ENCODE measurements around the gene NOS1AP.
"Not testable (repeated sequence)": the region's sequence is repeated elsewhere in the genome, so short reads cannot be mapped to it uniquely, and the experiment has no call there.

Gene NOS1AP

DNA sequence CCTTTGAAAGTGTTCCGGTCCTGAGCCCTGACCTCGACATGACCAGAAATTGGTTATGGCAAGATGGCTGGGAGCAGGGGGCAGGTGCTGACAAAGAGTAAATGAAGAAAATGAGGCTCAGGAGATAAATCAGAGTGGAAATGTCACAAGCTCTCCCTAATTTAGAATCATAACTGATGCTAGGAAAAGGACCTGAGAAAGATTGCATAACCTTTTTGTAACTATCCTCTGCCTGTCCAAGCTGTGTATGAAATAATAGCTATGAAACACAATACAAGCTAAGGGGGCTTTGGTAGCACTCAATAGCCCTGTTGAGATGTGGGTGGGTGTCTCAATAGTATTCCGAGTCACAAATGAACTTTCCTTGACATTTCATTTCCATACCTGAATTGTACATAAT lies 12.9 kb upstream of the NOS1AP start:
- no peaks in the 10 kb centered on the region for H3K27me3 ChIP-seq (ENCODE audit: insufficient read depth, low read length, poor library complexity)
- no peaks in the 10 kb centered on the region for H3K36me3 ChIP-seq (ENCODE audit: control insufficient read depth, insufficient read depth, low read length)
- no peak overlapping the region for H3K4ac ChIP-seq (ENCODE audit: low read depth, low read length)
- no peak overlapping the region for H4K5ac ChIP-seq (ENCODE audit: low read length)
- no peak overlapping the region for H2AK5ac ChIP-seq (ENCODE audit: low read length)
- no CpG with 5 or more reads among the region's 3 CpGs for whole genome bisulfite sequencing (ENCODE audit: extremely low coverage, insufficient coverage, low lambda C conversion rate)
- no peak for DNase-seq
- H3K23ac ChIP-seq (ENCODE audit: low read length) = no peak overlapping the region
- H3K4me2 ChIP-seq (ENCODE audit: low read length) = no peak overlapping the region
- no peaks in the 10 kb centered on the region for H3K4me1 ChIP-seq (ENCODE audit: control insufficient read depth, low read depth, low read length)
- H3K9ac ChIP-seq (ENCODE audit: low read length) = no peak overlapping the region
- H3K18ac ChIP-seq (ENCODE audit: low read length) = no peak overlapping the region
- no peak overlapping the region for H3K56ac ChIP-seq (ENCODE audit: low read length)
- no peaks in the 10 kb centered on the region for H3K79me2 ChIP-seq (ENCODE audit: control insufficient read depth, insufficient read depth, low read length)
- H3K4me3 ChIP-seq (ENCODE audit: low read length) = no peak overlapping the region
- no peak overlapping the region for H3K27ac ChIP-seq (ENCODE audit: low read depth, low read length)
- no peaks in the 10 kb centered on the region for H3K79me1 ChIP-seq (ENCODE audit: low read length)
- H4K8ac ChIP-seq (ENCODE audit: low read depth, low read length) = no peak overlapping the region
- H2BK120ac ChIP-seq (ENCODE audit: low read depth, low read length) = no peak overlapping the region
- no peak overlapping the region for H2BK15ac ChIP-seq (replicated peaks; ENCODE audit: low read depth)
- H2BK5ac ChIP-seq (ENCODE audit: low read length) = no peak overlapping the region

DNA sequence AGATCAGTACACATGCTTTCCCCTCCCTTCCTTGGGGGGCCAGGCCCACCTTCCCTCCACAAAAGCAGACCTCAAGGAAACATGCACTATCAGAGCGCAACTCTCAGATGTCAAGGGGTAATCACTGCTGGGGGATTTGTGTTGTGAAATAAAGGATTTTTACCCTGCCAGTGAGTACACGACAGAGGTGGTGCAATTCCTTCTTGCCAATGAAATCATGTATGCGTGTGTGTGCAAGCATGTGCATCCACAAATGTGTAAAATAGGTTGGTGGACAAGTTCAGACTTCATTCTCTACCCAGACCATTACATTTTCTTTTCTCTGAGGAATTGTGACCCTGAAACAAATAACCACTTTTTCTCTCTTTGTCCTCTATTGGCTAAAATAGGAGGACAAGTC lies 9.8 kb upstream of the NOS1AP start:
- no CpG with 5 or more reads among the region's 3 CpGs for WGBS (ENCODE audit: extremely low coverage, insufficient coverage, low lambda C conversion rate)
- H3K79me1 ChIP-seq (ENCODE audit: low read length) = no peaks in the 10 kb centered on the region
- no peak overlapping the region for H3K4me2 ChIP-seq (ENCODE audit: low read length)
- no peaks in the 10 kb centered on the region for H3K4me1 ChIP-seq (ENCODE audit: control insufficient read depth, low read depth, low read length)
- no peaks in the 10 kb centered on the region for H3K36me3 ChIP-seq (ENCODE audit: control insufficient read depth, insufficient read depth, low read length)
- no peak for DNase-seq
- H3K27me3 ChIP-seq (ENCODE audit: insufficient read depth, low read length, poor library complexity) = no peaks in the 10 kb centered on the region
- no peak overlapping the region for H2BK5ac ChIP-seq (ENCODE audit: low read length)
- H3K56ac ChIP-seq (ENCODE audit: low read length) = no peak overlapping the region
- no peak overlapping the region for H2BK15ac ChIP-seq (replicated peaks; ENCODE audit: low read depth)
- H3K18ac ChIP-seq (ENCODE audit: low read length) = no peak overlapping the region
- peak overlapping the region; percentile 32 for H3K23ac ChIP-seq (ENCODE audit: low read length)
- H2AK5ac ChIP-seq (ENCODE audit: low read length) = no peak overlapping the region
- H4K8ac ChIP-seq (ENCODE audit: low read depth, low read length) = no peak overlapping the region
- H2BK120ac ChIP-seq (ENCODE audit: low read depth, low read length) = no peak overlapping the region
- H3K4ac ChIP-seq (ENCODE audit: low read depth, low read length) = no peak overlapping the region
- no peak overlapping the region for H3K4me3 ChIP-seq (ENCODE audit: low read length)
- H4K5ac ChIP-seq (ENCODE audit: low read length) = no peak overlapping the region
- no peak overlapping the region for H3K27ac ChIP-seq (ENCODE audit: low read depth, low read length)
- no peaks in the 10 kb centered on the region for H3K79me2 ChIP-seq (ENCODE audit: control insufficient read depth, insufficient read depth, low read length)
- no peak overlapping the region for H3K9ac ChIP-seq (ENCODE audit: low read length)

DNA sequence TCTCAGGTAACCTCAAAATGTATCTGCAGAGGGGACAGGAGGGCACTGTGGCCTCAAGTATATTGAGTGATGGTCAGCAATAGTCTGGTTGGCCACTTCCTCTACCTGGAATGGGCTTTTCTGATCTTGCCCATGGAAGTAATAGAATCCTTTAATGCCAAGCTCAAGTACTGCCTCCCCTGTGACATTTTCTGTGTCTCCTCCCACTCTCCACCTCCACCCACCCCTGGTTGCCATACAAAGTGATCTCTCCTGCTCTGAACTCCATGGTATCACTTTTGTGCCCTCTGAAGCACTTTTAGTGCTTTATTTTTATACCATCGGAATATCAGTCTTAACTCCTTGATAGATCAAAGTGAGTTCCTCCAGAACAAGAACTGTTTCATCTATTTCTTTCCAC lies 9.2 kb upstream of the NOS1AP start:
- no CpG with 5 or more reads among the region's 1 CpG for WGBS (ENCODE audit: extremely low coverage, insufficient coverage, low lambda C conversion rate)
- no peak overlapping the region for H3K4me2 ChIP-seq (ENCODE audit: low read length)
- no peak overlapping the region for H4K5ac ChIP-seq (ENCODE audit: low read length)

DNA sequence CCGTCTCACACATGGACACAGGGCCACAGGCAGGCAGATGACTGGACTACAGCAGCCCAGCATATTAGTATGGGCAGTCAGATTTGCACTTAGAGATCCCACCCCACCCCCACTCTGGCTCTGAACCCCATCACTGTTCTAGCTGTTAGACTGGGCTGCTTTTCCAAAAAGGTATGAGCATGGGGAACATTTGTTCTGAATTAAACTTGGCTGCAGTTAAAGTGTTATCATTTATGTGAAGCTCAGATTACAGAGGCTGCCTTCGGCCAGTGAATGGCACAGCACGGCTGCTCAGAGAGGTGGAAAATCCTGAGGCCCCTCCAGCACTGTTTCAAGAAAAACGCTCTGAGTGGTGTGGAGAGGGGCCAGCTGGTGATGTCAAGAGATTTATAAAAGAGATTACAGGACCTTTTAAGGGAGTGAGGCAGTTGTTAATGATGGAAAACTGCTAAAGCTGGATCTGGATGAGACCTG lies 6.9 kb upstream of the NOS1AP start:
- Histone ChIP-seq H3K4me3 (ENCODE audit: low read length) (no peak overlapping the region), H3K4me2 (ENCODE audit: low read length) (no peak overlapping the region), H3K56ac (ENCODE audit: low read length) (no peak overlapping the region), H3K4ac (ENCODE audit: low read depth, low read length) (no peak overlapping the region), H2BK15ac (replicated peaks; ENCODE audit: low read depth) (no peak overlapping the region), H2AK5ac (ENCODE audit: low read length) (no peak overlapping the region), H3K18ac (ENCODE audit: low read length) (no peak overlapping the region), H4K8ac (ENCODE audit: low read depth, low read length) (no peak overlapping the region), H3K36me3 (ENCODE audit: control insufficient read depth, insufficient read depth, low read length) (no peaks in the 10 kb centered on the region), H4K5ac (ENCODE audit: low read length) (no peak overlapping the region), H3K27ac (ENCODE audit: low read depth, low read length) (no peak overlapping the region), H2BK120ac (ENCODE audit: low read depth, low read length) (no peak overlapping the region), H2BK5ac (ENCODE audit: low read length) (no peak overlapping the region), H3K4me1 (ENCODE audit: control insufficient read depth, low read depth, low read length) (no peaks in the 10 kb centered on the region), H3K23ac (ENCODE audit: low read length) (no peak overlapping the region), H3K27me3 (ENCODE audit: insufficient read depth, low read length, poor library complexity) (no peaks in the 10 kb centered on the region), H3K9ac (ENCODE audit: low read length) (no peak overlapping the region), H3K79me1 (ENCODE audit: low read length) (no peaks in the 10 kb centered on the region), H3K79me2 (ENCODE audit: control insufficient read depth, insufficient read depth, low read length) (no peaks in the 10 kb centered on the region)
- WGBS (ENCODE audit: extremely low coverage, insufficient coverage, low lambda C conversion rate) = no CpG with 5 or more reads among the region's 4 CpGs
- DNase-seq = no peak

More for the DNA sequence above, 9.2 kb upstream of the NOS1AP start:
- no peak overlapping the region for H3K18ac ChIP-seq (ENCODE audit: low read length)
- H4K8ac ChIP-seq (ENCODE audit: low read depth, low read length) = no peak overlapping the region
- H3K27ac ChIP-seq (ENCODE audit: low read depth, low read length) = no peak overlapping the region
- DNase-seq = no peak
- H3K27me3 ChIP-seq (ENCODE audit: insufficient read depth, low read length, poor library complexity) = no peaks in the 10 kb centered on the region
- H3K9ac ChIP-seq (ENCODE audit: low read length) = no peak overlapping the region
- no peaks in the 10 kb centered on the region for H3K36me3 ChIP-seq (ENCODE audit: control insufficient read depth, insufficient read depth, low read length)
- H2BK120ac ChIP-seq (ENCODE audit: low read depth, low read length) = no peak overlapping the region
- H3K79me1 ChIP-seq (ENCODE audit: low read length) = no peaks in the 10 kb centered on the region
- no peak overlapping the region for H2BK5ac ChIP-seq (ENCODE audit: low read length)
- H2AK5ac ChIP-seq (ENCODE audit: low read length) = no peak overlapping the region
- no peak overlapping the region for H3K4ac ChIP-seq (ENCODE audit: low read depth, low read length)
- H3K4me1 ChIP-seq (ENCODE audit: control insufficient read depth, low read depth, low read length) = no peaks in the 10 kb centered on the region
- no peak overlapping the region for H2BK15ac ChIP-seq (replicated peaks; ENCODE audit: low read depth)
- no peak overlapping the region for H3K56ac ChIP-seq (ENCODE audit: low read length)
- no peak overlapping the region for H3K4me3 ChIP-seq (ENCODE audit: low read length)
- no peaks in the 10 kb centered on the region for H3K79me2 ChIP-seq (ENCODE audit: control insufficient read depth, insufficient read depth, low read length)
- peak overlapping the region; percentile 32 for H3K23ac ChIP-seq (ENCODE audit: low read length)

DNA sequence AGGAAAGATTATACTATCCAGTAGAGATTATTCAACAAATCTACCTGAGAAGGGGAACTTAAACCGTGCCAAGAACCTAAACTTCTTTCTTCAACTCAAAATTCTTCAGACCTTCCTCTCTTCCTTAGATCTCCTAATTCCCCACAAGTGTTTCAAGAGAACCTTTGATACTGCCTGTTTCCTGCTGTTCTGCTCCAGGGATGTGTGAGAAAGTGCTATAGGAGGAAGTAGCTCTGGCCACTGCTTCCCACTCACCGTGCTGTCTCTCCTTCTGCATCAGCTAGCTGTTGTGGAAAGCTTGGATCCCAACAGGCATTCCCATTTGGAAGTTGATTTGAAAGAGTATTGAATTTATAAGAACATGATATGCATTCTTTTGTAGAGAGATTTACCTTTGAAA lies 4.5 kb upstream of the NOS1AP start:
- no peak overlapping the region for H3K18ac ChIP-seq (ENCODE audit: low read length)
- H3K79me1 ChIP-seq (ENCODE audit: low read length) = no peaks in the 10 kb centered on the region
- H3K79me2 ChIP-seq (ENCODE audit: control insufficient read depth, insufficient read depth, low read length) = no peaks in the 10 kb centered on the region
- H4K5ac ChIP-seq (ENCODE audit: low read length) = no peak overlapping the region
- H2BK5ac ChIP-seq (ENCODE audit: low read length) = no peak overlapping the region
- H2AK5ac ChIP-seq (ENCODE audit: low read length) = no peak overlapping the region
- H3K36me3 ChIP-seq (ENCODE audit: control insufficient read depth, insufficient read depth, low read length) = no peaks in the 10 kb centered on the region
- H3K4me1 ChIP-seq (ENCODE audit: control insufficient read depth, low read depth, low read length) = no peaks in the 10 kb centered on the region
- H3K56ac ChIP-seq (ENCODE audit: low read length) = no peak overlapping the region
- WGBS (ENCODE audit: extremely low coverage, insufficient coverage, low lambda C conversion rate) = no CpG with 5 or more reads among the region's 2 CpGs
- no peak overlapping the region for H3K4me3 ChIP-seq (ENCODE audit: low read length)
- peak; percentile 57 for DNase-seq
- H3K9ac ChIP-seq (ENCODE audit: low read length) = no peak overlapping the region
- no peak overlapping the region for H3K4me2 ChIP-seq (ENCODE audit: low read length)
- no peak overlapping the region for H2BK15ac ChIP-seq (replicated peaks; ENCODE audit: low read depth)
- H3K4ac ChIP-seq (ENCODE audit: low read depth, low read length) = no peak overlapping the region
- no peak overlapping the region for H3K23ac ChIP-seq (ENCODE audit: low read length)
- no peak overlapping the region for H4K8ac ChIP-seq (ENCODE audit: low read depth, low read length)
- no peaks in the 10 kb centered on the region for H3K27me3 ChIP-seq (ENCODE audit: insufficient read depth, low read length, poor library complexity)
- H2BK120ac ChIP-seq (ENCODE audit: low read depth, low read length) = no peak overlapping the region
- no peak overlapping the region for H3K27ac ChIP-seq (ENCODE audit: low read depth, low read length)

DNA sequence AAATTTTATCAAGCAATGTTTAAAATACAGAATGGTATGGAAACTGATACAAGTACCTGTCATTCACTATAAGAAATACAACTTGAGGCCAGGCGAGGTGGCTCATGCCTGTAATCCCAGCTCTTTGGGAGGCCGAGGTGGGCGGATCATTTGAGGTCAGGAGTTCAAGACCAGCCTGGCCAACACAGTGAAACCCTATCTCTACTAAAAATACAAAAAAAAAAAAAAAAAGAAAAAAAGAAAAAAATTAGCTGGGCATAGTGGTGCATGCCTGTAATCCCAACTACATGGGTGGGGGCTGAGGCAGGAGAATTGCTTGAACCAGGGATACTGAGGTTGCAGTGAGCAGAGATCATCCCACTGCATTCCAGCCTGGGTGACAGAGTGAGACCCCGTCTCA lies 2.7 kb upstream of the NOS1AP start:
- not testable (repeated sequence) for H3K4me3 ChIP-seq (ENCODE audit: low read length); H3K4me2 ChIP-seq (ENCODE audit: low read length); H3K9ac ChIP-seq (ENCODE audit: low read length); H3K23ac ChIP-seq (ENCODE audit: low read length); H3K79me1 ChIP-seq (ENCODE audit: low read length); H3K36me3 ChIP-seq (ENCODE audit: control insufficient read depth, insufficient read depth, low read length); H4K8ac ChIP-seq (ENCODE audit: low read depth, low read length); H2AK5ac ChIP-seq (ENCODE audit: low read length); H3K4me1 ChIP-seq (ENCODE audit: control insufficient read depth, low read depth, low read length); H4K5ac ChIP-seq (ENCODE audit: low read length); H3K56ac ChIP-seq (ENCODE audit: low read length); H3K27ac ChIP-seq (ENCODE audit: low read depth, low read length); DNase-seq; H2BK5ac ChIP-seq (ENCODE audit: low read length); H2BK120ac ChIP-seq (ENCODE audit: low read depth, low read length); H3K4ac ChIP-seq (ENCODE audit: low read depth, low read length); H3K27me3 ChIP-seq (ENCODE audit: insufficient read depth, low read length, poor library complexity); H3K79me2 ChIP-seq (ENCODE audit: control insufficient read depth, insufficient read depth, low read length); H2BK15ac ChIP-seq (replicated peaks; ENCODE audit: low read depth); H3K18ac ChIP-seq (ENCODE audit: low read length)
- WGBS (ENCODE audit: extremely low coverage, insufficient coverage, low lambda C conversion rate) = no CpG with 5 or more reads among the region's 4 CpGs
